ENCODE measurements around the gene PIP4K2A. TPM values are rescaled to one million over a fixed set of nuclear protein-coding genes. Genes with fewer than 3 reads are reported as not detected.

PIP4K2A gene
- total RNA-seq, 1 donor from 2014 or later, result 28.6 TPM

DNA sequence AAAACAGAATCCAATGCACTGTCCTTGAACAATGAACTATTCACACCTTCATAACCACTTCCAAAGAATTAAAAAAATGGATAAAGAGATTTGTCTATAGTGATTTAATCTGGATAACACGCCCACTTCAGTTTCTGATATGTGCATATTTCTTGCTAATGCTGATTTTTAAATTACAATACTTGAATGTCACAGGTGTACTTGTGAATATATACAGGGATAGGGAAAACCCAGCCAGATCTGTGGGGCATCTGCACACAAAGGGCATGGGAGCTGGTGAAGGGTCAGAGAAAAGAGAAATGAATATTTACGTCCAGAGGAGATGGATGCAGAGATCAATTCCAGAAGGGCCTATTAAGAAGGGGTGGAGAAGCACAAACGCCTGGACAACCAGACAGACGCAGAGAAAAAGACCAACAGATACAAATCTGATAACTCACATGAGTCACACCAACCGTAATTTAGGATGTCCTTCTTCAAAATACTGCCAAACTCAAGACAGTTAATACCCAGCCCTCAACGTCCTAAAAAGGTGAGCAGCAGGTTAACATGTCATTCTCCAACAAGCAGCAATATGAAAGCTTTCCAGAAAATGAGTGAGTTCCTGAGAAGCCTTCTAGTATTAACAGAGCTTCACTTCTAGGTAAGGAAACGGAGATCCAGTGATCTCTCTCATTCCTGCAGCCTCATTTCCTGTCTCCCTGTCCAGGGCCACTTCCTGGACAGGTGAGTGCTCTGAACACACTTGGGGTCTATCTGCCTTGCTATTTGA is 41.9 kb downstream of the PIP4K2A start:
- TF ChIP-seq CTCF (conservative IDR thresholded peaks at IDR 0.05; ENCODE audit: low read depth, low read length), result no peak
- no peak for DNase-seq (ENCODE audit: low read depth)
- H3K4me3 ChIP-seq (ENCODE audit: low read depth, low read length), result no peak overlapping the region

- no peak overlapping the region for H3K4me3 ChIP-seq (ENCODE audit: low read depth, low read length)
- TF ChIP-seq CTCF (conservative IDR thresholded peaks at IDR 0.05; ENCODE audit: low read depth, low read length), result no peak
- no peak for DNase-seq (ENCODE audit: low read depth)
These were observed 43.6 kb downstream of the PIP4K2A start for GRCh38 chr10:22670788-22671187.

DNA sequence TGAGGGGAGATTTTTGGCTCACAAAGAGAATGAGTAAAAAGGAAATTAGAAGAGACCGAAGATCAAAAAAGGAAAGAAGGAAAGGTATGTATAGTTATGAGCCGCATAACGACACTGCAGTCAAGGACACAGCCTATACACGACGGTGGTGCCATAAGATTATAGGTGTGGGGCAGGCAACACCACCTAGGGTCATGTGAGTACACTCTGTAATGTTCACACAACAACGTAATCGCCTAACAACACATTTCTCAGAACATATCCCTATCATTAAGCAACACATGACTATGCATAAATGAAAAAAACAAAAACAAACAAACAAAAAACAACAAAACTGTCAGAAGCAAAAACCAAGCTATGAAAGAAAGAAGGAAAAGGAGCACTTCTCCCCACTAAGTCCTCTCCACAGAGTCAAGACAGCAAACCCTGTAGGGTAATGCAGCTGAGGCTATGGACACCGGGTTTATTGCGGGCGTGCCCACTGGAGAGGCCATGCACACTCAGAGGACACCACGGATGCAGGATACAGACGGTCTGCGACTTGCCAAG is 45.1 kb downstream of the PIP4K2A start:
- no peak overlapping the region for H3K4me3 ChIP-seq (ENCODE audit: low read depth, low read length)
- no peak for DNase-seq (ENCODE audit: low read depth)
- no peak for TF ChIP-seq CTCF (conservative IDR thresholded peaks at IDR 0.05; ENCODE audit: low read depth, low read length)

GRCh38 chr10:22667093-22667480 is 47.3 kb downstream of the PIP4K2A start:
- no peak overlapping the region for H3K4me3 ChIP-seq (ENCODE audit: low read depth, low read length)
- no peak for TF ChIP-seq CTCF (conservative IDR thresholded peaks at IDR 0.05; ENCODE audit: low read depth, low read length)
- DNase-seq (ENCODE audit: low read depth), result no peak

DNA sequence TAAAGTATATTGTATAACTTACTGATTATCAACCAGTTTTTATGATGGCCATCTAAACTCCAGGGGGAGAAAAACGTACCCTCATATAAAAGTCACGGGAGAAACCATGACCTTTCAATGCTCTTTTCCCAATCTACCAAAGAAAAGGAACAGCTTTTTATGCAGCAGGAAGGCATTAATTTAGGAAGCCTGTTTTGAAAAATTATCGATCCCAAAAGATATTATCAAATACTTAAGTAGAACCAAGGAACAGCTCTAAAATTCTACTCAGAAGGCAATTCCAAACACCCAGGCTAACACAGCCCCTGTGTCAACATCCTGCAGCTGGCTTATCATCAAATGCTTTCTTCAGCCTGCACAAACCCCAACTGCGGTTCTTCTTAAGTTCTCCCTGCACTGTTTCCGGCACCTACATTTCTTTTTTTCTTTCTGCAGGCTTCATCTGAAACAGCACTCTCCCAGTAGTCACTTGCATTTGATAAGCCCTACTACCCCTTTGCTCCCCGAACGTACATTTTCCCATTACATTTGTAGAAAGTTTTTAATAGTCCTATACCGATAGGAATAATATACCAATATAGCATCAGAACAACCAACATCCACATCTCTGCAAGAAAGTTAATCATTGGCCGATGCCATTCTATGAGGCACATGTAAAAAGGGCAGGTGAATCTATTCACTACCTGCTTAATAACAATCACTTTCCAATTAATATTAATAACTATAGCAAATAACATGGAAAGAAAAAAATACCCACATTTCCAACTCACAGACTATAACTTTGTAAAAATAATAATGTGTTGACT is 47.9 kb downstream of the PIP4K2A start:
- TF ChIP-seq CTCF (conservative IDR thresholded peaks at IDR 0.05; ENCODE audit: low read depth, low read length), result no peak
- DNase-seq (ENCODE audit: low read depth), result no peak
- H3K4me3 ChIP-seq (ENCODE audit: low read depth, low read length), result no peak overlapping the region

DNA sequence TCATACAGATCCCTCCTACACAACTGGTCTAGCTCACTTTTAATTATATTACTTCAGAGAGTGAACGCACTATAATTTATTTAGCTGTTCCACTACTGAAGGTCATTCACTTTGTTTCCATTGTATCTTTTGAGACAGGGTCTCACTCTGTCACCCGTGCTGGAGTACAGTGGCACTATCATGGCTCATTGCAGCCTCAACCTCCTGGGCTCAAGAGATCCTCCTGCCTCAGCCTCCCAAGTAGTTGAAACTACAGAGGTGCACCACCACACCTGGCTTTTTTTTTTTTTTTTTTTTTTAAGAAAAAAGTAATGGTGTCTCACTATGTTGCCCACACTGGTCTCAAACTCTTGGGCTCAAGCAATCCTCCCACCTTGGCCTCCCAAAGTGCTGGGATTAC is 49.0 kb downstream of the PIP4K2A start:
- H3K4me3 ChIP-seq (ENCODE audit: low read depth, low read length), result no peak overlapping the region
- TF ChIP-seq CTCF (conservative IDR thresholded peaks at IDR 0.05; ENCODE audit: low read depth, low read length), result no peak

More for the DNA sequence above, 49.0 kb downstream of the PIP4K2A start:
- DNase-seq (ENCODE audit: low read depth), result no peak

Data from epithelial cell of proximal tubule (primary cell).